NCI-H460 (cell line): ENCODE data around the gene TBC1D22A. TPM values are rescaled to one million over a fixed set of nuclear protein-coding genes. Genes with fewer than 3 reads are reported as not detected.

ENCODE experiments used
- DNase-seq: peaks from one replicate; pipeline ENCODE4 v3.0.0-alpha.2; 2016; ENCODE audit warnings: low read depth; ENCODE audit errors: extremely low read depth
- total RNA-seq: library from RNA; depleted of rRNA; stranded (reverse); fragments of >200 nt; shearing (Covaris generic); gene quantifications from 2 replicates; pipeline ENCODE4 v1.2.3, GENCODE V29; 2014

The TBC1D22A gene
- total RNA-seq, 1 experiment from 2014 or later: 8.7 TPM

DNA sequence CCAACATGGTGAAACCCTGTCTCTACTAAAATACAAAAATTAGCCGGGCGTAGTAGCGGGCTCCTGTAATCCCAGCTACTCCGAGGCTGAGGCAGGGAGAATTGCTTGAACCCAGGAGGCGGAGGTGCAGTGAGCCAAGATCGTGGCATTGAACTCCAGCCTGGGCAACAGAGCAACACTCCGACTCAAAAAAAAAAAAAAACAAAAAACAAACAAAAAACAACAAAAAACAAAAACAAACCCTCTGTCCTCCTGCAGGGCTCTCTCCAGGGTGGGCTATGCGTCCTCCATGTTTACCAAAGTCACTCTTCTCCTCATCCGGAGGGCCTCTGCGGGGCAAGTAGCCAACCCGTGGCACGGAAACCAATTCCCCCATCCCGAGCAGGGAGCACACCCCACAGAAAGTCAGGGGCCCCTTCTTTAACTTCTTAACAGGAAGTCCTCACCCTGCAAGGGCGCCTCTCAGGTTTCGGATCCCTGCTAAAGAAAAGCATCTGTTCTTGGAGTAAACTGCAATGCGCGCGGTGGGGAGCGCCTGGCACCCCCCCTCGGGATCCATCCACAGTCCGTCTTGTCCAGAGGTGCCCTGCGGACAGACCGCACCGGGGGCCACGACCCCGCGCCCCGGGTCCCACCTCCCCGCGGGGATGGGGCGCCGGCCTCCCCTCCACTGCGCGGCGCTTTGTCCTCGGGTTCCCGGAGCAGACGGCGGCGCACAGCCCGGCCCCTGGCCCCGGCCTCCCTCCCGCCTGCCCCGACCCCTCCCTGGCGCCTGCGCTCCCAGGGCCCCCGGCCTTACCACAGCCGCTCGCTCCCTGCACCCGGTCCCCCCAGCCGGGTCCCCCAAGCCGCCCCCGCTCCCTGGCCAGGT is 25.1 kb upstream of the TBC1D22A start:
- no peak for DNase-seq

DNA sequence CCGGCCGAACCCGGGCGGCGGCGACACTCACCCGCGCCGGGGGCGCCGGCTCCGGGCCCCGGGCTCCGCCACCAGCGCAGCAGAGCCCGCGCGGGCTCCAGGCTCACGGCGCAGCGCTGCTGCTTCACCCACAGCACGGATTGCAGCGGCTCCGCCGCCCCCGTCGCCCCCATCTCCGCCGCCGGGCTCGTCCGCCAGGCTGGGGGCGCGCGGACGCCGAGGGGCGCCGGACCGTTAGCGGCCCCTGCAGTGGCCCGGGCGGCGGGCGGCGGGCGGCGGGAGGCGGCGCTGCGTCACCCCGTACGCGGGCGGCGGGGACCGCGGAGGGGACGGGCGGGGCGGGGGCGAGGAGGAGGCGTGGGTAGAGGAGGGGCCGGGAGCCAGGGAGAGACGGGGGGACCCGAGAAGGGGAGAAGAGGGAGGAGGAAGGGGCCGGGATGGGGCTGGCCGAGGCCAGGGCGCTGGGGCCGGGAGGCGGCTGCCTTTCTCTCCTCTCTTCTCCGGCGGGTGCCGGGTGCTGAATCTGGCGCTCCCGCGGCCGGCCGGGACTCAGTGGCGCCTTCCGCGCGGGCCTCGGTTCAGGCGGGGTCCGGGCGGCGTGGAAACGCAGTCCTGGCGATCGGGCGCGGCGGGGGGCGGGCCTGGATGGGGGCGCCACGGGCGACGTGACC is 24.3 kb upstream of the TBC1D22A start, which contains the start of gene CERK:
Gene CERK (minus strand): TSS at position 277 of the 671 bp plus-strand sequence. CDS start 104 bp downstream, at position 173.
- DNase-seq: peak; percentile 33

- DNase-seq: no peak
These were observed 23.8 kb upstream of the TBC1D22A start for GRCh38 chr22:46738647-46739093.

GRCh38 chr22:46739094-46739870 is 23.2 kb upstream of the TBC1D22A start:
- DNase-seq: peak; percentile 67

GRCh38 chr22:46740910-46741780 is 21.3 kb upstream of the TBC1D22A start:
- no peak for DNase-seq

DNA sequence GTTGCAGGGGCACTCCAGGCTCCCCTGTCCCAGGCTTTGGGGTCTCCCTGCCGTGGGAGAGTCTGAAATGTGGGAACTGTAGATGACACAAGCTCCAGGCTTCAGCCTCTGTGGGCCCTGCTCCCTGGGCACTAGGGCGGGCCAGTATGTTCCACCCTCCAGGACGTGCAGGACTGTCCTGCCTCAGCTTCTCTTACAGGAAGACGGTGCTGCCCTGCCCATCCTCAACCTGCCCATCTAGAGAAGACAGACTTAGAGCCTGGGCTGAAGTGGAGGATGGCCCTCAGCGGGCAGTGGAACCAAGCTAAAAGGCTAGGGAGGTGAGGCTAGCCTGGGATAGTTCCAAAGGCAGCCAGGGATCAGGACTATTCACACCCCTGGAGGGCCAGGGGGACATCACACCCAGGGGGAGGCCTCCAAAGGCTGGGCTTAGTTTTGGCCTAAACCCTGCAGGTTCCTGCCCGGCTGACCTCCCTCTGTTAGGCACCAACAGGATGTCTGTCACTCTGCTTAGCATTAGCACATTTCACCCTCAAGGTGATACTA is 20.4 kb upstream of the TBC1D22A start:
- no peak for DNase-seq

- DNase-seq: no peak
These were observed 19.8 kb upstream of the TBC1D22A start for GRCh38 chr22:46742576-46743221.

DNA sequence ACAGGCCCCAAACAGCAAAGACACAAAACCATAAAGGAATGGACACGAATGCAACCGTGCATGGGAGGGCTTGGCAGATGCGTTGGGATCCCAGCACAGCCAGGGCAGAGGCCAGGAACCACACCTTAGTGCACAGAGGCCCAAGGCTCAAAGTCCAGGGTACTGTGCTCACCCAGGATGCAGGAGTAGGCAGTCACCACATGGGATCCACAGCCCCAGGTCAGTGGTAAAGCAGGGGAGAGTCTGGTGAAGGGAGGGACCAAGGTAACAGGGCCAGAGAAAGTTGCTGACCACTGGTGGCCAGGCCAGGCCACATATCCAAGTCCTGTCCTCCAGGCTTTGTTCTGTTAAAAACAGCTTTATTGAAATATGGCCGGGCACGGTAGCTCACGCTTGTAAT is 17.9 kb upstream of the TBC1D22A start:
- DNase-seq: no peak

DNA sequence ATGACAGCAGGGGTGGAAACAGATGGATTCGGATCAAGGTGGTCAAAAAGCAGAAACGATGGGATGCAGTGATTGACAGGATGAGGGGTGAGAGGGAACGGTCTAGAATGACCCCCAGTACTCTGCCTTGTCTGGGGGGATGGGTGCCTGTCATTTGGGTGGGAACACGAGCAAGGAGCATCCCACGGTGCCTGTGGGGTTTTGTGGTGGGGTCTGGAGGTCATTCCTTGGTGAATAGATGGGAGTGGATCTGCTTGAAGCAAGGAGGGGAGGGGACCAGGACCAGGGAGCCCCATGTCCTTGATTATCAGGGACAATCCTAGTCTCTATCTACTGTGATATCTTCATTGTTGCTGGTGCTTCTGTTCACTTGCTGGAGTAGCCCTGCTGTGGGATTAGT is 16.3 kb upstream of the TBC1D22A start:
- DNase-seq: no peak

- DNase-seq: no peak
These were observed 15.8 kb upstream of the TBC1D22A start for GRCh38 chr22:46746620-46747019.

GRCh38 chr22:46747646-46748045 is 14.8 kb upstream of the TBC1D22A start:
- no peak for DNase-seq

GRCh38 chr22:46748206-46748907 is 14.1 kb upstream of the TBC1D22A start:
- no peak for DNase-seq

DNA sequence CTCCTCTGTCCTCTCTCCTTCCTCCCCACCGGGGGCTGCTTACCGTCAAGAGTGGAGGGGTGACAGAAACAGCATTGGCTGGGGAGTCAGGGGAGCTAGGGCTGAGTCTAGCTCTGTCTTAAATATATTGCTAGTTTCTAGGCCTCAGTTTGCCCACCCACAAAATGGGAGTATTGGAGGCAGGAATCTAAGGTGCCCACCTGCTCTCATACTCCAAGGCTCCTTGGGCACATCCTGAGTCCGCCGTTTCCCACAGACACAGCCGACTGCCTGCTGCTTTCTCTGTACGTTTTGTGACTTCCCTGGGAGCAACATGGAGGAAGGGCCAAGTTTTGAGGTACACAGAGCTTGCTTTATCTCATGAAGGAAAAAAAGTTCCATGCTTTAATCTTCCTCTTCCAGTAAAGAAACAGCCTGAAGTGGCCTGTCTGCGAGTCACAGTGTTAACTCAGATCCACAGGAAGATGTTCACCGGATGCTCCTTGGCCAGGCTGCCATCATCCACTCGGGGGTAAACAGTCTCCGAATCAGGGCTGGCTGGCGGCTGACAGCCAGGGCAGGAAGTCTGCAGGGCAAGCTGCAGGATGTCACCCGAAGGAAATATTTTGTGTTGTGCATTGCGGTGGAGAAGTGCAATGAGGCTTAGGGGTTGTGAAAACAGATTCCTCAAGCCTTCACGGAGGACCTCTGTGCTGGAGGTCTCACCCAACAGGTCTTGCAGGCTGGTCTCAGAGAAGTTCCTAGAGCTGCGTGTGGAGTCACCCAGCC is 13.4 kb upstream of the TBC1D22A start:
- DNase-seq: no peak

DNA sequence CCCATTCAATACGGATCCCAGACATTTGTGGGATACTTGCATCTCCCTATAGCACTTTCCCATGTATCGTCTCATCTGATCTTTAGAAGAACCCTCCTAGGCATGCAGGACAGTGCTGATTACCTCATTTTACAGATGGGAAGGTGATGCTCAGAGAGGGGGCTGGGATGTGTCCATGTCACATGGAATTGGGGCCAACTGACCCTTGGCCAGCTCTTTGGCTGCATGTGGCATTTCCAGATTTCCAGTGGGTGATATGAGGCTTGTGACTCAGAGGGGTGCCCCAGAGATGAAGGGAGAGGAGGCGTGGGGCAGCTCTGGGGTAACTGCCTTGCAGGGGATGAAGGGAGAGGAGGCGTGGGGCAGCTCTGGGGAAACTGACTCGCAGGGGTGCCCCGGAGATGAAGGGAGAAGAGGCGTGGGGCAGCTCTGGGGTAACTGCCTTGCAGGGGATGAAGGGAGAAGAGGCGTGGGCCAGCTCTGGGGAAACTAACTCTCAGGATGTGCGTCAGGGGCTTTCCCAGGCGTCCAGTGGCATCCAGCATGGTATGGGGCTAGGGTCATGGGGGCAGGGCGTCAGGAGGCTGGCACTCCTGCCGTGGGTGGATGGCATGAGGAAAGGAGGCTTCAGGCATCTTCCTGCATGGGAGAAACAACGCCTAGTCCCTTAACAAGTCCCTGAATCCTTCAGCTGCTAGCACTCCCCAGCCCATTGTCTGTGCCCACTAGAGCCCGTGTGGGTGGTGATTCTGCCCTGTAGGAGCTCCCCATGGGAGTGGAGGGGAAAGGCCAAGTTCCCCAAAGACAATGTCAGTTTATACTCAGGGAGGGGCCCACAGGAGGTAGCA is 12.5 kb upstream of the TBC1D22A start:
- no peak for DNase-seq

- no peak for DNase-seq
These were observed 12.0 kb upstream of the TBC1D22A start for GRCh38 chr22:46750530-46750800.

DNA sequence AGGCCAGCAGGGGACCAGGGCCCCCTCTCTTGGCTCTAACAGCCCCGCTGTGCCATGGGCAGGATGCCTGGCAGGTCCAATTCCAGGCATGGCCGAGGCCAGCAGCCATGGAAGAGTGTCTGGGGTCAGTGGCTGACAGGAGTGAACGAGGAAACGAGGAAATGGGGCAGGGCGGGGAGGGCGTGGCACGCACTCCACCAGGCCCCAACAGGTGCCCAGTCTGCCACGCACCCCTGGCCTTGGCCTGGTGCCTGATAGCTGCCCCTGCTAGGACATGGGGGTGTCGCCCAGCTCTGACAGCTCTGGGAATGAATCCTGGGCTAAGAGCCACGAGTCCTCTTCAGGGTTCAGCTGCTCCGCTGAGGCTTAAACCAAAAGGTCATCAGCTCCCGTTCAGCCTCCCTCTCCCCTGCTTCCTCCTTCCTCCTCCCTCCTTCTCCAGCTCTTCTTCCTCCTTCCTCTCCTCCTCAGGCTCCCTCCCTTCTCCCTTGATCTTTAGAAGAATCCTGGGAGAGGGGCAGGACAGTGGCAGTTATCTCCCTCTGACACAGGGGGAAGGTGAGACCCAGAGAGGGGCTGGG is 11.5 kb upstream of the TBC1D22A start:
- no peak for DNase-seq
